SH-SY5Y (cell line): ENCODE data around the gene CLDN15.

Source experiments
- GATA2 ChIP-seq: IDR thresholded peaks from 2 replicates; pipeline ENCODE4 v1.6.1; 2011; ENCODE audit warnings: mild to moderate bottlenecking, low read depth, low read length
- GATA3 ChIP-seq: IDR thresholded peaks from 2 replicates; pipeline ENCODE4 v1.6.1; 2011; ENCODE audit warnings: low read depth, mild to moderate bottlenecking, low read length, moderate library complexity

DNA sequence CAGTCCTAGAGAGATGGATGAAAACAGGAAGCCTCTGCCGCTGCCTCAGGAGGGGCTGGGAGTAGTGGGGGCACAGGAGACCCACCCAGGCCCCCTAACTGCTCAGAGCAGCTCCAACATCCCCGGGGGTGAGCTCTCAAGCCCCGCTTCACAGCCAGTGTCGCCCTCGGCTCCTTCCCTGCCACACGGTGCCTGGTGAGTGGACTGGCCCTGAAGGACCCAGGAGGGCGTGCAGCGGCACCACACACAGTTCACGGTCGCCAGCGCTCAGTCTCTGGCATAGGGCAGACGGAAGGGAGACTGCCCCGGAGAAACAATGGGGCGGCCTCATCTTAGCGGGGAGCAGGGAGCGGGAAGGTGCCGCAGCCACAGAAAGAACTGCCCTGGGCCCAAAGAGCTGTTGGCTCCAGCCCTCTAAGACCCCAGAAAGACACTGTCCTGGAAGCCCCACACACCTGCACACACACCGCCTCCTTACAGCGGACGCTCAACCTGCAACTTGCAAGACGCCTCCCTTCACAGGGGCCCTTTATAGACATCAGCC is 1.2 kb downstream of the CLDN15 start:
- TF ChIP-seq GATA2 (no peak), GATA3 (no peak)
